ENCODE measurements around the gene ZNF625.
A peak's percentile ranks its signal among the peaks of the same experiment; 100 is the strongest.

The ZNF625 gene

DNA sequence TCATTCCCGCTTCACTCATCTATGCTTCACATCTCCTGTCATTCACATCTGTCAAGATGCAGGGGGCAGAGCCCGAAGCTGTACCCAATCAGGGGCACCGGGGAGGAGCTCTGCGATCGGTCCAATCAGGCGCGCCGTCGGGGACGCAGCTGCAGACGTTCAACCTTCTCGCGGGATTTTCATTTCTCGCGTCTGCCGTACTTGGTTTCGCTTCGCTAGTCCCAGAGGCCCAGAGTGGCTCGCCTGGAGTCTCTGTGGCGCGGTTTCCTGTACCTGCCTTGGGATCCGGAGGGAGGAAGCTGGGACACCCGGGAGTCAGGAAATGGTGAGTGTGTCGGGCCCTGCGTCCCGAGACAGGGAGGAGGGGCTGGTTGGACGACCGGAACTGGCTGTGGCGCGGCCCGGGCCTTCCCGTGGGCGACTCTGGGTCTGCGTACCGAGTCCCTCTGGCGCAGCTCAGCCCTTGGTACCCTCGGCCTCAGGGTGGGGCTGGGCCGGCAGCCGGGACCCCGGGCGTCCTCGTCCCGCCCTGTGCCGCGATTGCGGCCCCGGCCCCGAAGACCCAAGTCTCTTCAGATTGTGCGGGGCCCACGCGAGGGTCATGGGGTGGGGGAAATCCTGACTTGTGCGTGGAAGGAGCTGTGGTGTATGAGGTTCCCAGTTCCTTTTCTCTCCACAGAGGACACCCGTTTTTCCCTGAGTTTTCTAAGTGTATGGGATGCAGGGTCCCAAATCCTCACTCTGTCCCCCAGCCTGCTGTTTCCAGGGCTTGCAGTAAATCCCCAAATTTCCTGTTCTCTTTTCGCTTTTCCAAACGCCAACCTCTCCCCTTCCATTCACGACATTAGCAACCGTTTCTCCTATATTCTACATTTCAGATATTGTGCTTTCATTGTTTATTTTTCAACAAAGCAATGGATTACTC is 6.6 kb upstream of the ZNF625 start, which contains the start of gene ZNF136:
ZNF136 (plus strand) TSS at position 215 of the 925 bp plus-strand sequence; CDS start at position 323, 108 bp downstream.
- DNase-seq (ENCODE audit: insufficient read length) (peak; percentile 97), FAIRE-seq (peak; percentile 94)
- TF ChIP-seq POLR2AphosphoS5 (IDR thresholded peaks at IDR 0.05; ENCODE audit: low read depth, low read length) (peak; percentile 79), POLR2A (IDR thresholded peaks at IDR 0.05; ENCODE audit: low read depth, low read length) (peak; percentile 88), TAF1 (IDR thresholded peaks at IDR 0.05; ENCODE audit: borderline replicate concordance, low read depth, low read length) (peak; percentile 80; the same call in 1 of the 2 replicates)

DNA sequence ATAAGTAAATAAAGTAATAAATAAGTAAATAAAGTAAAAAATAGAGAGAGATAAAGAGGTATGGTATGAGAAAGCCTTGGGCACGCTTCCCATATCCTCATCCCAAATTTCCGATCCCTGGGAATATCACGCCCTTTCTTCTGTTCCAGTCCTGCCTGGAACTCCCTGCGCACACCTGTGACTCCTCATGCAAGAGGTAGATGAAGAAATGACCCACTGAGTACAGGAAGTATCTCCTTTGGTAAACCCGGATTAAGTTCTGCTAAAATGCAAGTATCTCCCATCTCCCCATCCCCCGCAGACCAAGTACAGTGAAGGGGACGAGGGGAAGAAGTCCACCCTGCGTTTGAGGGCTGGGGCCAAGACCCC is 6.0 kb upstream of the ZNF625 start:
- TF ChIP-seq TAF1 (IDR thresholded peaks at IDR 0.05; ENCODE audit: borderline replicate concordance, low read depth, low read length) (no peak), POLR2AphosphoS5 (IDR thresholded peaks at IDR 0.05; ENCODE audit: low read depth, low read length) (no peak), POLR2A (IDR thresholded peaks at IDR 0.05; ENCODE audit: low read depth, low read length) (no peak)
- no peak for FAIRE-seq

DNA sequence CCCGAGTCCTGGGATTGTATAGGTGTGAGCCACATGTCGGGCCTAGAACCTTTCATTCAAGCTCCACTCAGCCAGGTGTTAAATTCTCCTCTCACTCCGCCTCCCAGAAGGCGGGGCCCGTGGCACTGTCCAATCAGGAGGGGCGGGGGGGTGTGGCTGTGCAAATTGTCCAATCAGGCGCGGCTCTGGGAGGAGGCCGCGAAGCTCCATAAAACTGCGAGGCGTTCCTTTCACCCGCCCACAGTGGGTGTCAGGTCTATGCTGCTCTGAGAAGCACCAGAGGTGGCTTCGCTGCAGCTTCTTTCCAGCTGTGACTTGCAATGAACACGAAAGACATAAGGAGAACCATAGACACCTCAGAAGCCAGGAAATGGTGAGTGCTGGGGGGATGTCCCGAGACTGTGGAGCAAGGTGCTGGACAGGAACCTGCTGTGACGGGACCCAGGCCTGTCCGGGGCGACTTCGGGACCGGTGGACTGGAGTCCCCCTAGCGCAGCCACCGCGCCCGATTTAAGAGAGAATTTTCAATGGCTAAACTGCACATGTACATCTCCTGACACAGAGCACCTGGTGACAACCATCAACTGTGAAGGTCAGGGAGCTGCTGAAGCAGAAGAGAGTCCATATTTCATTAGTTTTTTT is 3.4 kb upstream of the ZNF625 start:
- FAIRE-seq (no peak), DNase-seq (ENCODE audit: insufficient read length) (no peak)
- TF ChIP-seq POLR2A (IDR thresholded peaks at IDR 0.05; ENCODE audit: low read depth, low read length) (no peak), TAF1 (IDR thresholded peaks at IDR 0.05; ENCODE audit: borderline replicate concordance, low read depth, low read length) (no peak), POLR2AphosphoS5 (IDR thresholded peaks at IDR 0.05; ENCODE audit: low read depth, low read length) (no peak)

More for the DNA sequence above, 6.0 kb upstream of the ZNF625 start:
- DNase-seq (ENCODE audit: insufficient read length) = no peak

DNA sequence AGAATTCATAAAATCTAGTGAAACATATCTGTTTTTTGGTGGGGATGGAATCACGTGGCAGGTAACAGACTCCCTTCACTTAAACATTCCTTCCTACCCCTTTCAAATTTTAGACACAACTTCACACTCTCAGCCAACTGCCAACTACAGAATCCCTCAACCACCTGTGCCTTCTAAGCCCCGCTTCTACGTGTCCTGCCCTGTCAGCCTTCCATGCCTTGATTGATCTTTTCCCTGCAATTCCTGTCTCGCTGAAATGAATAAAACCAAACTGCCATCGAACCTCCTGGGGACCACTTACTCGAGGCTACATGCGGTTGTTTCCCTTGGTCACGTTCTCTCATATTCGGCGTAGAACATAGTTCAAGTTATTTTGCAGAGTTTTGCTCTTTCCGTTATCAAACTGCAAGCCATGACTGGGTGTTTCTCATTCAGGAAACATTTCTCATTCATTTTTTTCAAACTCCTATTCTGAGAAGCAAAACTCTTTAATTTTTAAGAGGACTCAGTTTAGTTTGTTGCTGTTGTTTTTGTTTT is 1.1 kb downstream of the ZNF625 start:
- FAIRE-seq = no peak
- no peak for DNase-seq (ENCODE audit: insufficient read length)
- TF ChIP-seq TAF1 (IDR thresholded peaks at IDR 0.05; ENCODE audit: borderline replicate concordance, low read depth, low read length) (no peak), POLR2A (IDR thresholded peaks at IDR 0.05; ENCODE audit: low read depth, low read length) (no peak), POLR2AphosphoS5 (IDR thresholded peaks at IDR 0.05; ENCODE audit: low read depth, low read length) (no peak)

DNA sequence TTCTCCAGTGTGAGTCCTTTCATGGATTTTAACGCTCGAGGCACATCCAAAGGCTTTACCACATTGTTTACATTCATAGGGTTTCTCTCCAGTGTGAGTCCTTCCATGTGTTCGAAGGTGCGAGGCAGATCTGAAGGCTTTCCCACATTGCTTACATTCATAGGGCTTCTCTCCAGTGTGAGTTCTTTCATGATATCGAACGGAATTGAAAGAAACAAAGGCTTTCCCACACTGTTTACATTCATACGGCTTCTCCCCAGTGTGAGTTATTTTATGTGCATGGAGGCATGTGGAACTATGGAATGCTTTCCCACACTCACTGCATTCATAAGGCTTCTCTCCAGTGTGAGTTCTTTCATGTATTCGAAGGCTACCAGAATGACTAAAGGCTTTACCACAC is 11.2 kb downstream of the ZNF625 start:
- no peak for FAIRE-seq
- DNase-seq (ENCODE audit: insufficient read length) = no peak
- TF ChIP-seq TAF1 (IDR thresholded peaks at IDR 0.05; ENCODE audit: borderline replicate concordance, low read depth, low read length) = no peak
- no peak for TF ChIP-seq POLR2A (IDR thresholded peaks at IDR 0.05; ENCODE audit: low read depth, low read length)
- TF ChIP-seq POLR2AphosphoS5 (IDR thresholded peaks at IDR 0.05; ENCODE audit: low read depth, low read length) = no peak

DNA sequence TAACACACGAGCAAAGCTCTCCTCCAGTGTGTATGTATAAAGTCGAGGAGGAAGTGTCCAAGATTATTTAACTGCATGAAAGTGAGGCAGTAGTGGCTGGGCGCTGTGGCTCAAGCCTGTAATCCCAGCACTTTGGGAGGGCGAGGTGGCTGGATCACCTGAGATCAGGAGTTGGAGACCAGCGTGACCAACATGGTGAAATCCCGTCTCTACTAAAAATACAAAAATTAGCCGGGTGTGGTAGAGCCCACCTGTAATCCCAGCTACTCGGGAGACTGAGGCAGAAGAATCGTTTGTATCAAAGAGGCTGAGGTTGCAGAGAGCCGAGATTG is 15.2 kb downstream of the ZNF625 start:
- DNase-seq (ENCODE audit: insufficient read length) = no peak
- TF ChIP-seq TAF1 (IDR thresholded peaks at IDR 0.05; ENCODE audit: borderline replicate concordance, low read depth, low read length) (no peak), POLR2AphosphoS5 (IDR thresholded peaks at IDR 0.05; ENCODE audit: low read depth, low read length) (no peak), POLR2A (IDR thresholded peaks at IDR 0.05; ENCODE audit: low read depth, low read length) (no peak)
- no peak for FAIRE-seq

DNA sequence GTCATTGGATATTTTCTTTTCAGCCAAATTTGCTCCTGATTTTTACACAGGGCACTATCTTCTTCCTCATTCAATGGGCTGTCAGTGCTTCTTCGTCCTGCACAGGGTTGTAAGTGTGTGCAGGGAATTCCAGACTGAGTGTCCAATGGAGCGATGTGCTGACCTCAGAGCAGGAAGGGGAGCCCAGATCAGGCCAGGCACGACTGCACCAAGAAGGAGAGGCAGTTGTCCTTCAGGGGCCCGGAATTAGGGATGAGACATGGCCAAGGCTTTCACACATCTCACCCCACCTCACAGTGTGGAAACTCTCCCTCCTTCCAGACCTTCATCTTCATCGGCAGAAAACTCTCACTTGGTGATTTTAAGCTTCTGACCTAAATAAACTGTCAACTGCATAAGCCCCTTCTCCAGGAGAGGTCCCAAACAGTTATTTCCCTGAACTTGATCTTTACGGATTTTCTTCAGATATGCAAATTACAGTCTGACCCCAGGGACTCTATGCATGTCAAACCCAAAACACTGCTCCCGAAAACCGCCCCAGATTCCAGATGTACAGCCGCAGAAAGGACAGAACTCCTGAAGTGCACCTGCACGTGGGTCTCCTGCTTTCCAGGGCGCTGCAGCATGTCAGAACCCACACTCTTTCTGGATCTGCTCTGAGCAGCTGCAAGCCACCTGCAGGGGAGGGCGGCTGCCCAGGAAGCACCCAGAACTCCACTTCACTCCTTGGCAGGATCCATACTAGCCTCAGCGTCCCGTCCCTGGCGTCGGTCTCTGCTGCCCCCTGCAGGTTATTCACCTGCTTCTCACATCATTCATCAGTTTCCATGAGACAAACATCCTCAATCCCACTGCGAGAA is 15.8 kb downstream of the ZNF625 start:
- TF ChIP-seq POLR2AphosphoS5 (IDR thresholded peaks at IDR 0.05; ENCODE audit: low read depth, low read length) (no peak), TAF1 (IDR thresholded peaks at IDR 0.05; ENCODE audit: borderline replicate concordance, low read depth, low read length) (no peak), POLR2A (IDR thresholded peaks at IDR 0.05; ENCODE audit: low read depth, low read length) (no peak)
- FAIRE-seq = peak; percentile 93
- peak; percentile 59 for DNase-seq (ENCODE audit: insufficient read length)

DNA sequence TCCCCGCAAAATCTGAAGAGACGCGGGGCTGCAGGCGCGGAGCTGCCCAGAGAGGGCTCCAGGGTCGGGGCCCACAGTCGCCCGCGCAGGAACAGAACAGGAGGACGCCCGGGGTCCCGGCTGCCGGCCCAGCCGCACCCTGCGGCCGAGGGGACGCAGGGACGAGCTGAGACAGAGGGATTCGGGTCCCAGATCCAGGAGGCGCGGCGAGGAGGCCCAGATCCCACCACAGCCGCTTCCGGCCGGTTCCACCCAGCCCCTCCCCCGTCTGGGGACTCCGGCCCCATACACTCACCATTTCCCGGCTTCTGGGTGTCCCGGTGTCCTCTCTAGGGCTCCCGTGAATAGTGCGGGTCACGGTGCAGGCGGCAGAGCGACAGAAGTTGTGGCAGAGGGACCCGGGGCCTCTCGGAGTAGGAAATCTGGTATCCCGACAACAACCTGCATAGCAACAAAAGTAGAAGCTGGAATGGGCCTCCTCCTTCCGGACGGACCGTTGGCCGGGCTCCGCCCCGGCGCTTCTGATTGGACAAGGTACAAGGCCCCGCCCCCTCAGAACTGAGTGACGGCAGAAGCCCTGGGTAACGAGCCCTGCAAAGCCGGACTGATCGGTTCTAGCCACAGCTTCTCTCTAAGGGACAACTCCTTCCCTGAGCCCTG is 16.5 kb downstream of the ZNF625 start, which contains the start of gene ZNF20:
ZNF20 (minus strand) TSS at position 466 of the 660 bp plus-strand sequence; CDS start at position 298, 168 bp downstream.
- DNase-seq (ENCODE audit: insufficient read length) = peak; percentile 92
- peak; percentile 86 for FAIRE-seq
- TF ChIP-seq POLR2A (IDR thresholded peaks at IDR 0.05; ENCODE audit: low read depth, low read length) = peak; percentile 26; the same call in 1 of the 2 replicates
- TF ChIP-seq TAF1 (IDR thresholded peaks at IDR 0.05; ENCODE audit: borderline replicate concordance, low read depth, low read length) = no peak

DNA sequence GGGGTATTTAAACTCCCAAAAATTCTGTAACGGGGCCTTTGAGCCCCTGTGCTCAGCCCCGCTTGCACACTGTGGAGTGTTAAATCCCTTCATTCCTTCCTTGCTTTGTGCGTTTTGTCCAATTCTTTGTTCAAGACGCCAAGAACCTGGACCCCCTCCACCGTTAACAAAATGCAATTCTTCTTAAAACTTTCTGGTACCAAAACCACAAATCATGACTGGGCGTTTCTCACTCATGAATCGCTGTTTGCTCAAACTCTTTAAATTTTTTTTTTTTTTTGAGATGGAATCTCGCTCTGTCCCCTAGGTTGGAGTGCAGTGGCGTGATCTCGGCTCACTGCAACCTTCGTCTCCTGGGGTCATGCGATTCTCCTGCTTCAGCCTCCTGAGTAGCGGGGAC is 17.3 kb downstream of the ZNF625 start:
- no peak for FAIRE-seq
- TF ChIP-seq TAF1 (IDR thresholded peaks at IDR 0.05; ENCODE audit: borderline replicate concordance, low read depth, low read length) (no peak), POLR2A (IDR thresholded peaks at IDR 0.05; ENCODE audit: low read depth, low read length) (no peak), POLR2AphosphoS5 (IDR thresholded peaks at IDR 0.05; ENCODE audit: low read depth, low read length) (no peak)

DNA sequence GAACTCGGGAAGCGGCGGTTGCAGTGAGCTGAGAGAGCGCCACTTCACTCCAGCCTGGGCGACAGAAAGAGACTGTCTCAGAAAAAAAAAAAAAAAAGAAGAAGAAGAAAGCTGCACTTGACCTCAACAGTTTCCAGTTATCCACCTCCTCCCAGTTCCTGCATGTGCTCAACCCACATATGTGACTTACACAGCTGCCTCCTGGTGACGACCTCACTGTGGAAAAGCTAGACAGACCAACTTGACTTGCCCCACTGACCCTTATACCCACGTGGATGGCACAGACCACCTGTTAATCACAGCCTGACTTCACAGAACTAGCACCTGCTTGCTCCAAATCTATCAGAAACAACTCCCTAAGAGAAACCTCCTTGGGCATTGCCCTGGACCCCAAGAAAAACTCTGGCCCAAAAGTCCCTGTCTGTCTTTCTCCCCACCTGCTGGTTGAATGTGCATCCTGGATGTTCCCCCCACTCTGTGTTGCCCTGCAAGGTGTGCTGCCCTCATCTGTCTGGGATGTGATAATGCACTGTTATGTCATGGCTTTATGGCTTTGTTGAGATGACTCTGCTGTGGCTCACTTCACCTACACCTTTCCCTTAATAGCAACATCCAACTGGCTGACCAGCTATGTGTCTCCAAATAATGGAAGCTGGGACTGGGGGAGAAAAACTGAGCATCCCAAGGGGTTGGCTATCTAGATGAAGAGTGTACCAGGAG is 19.2 kb downstream of the ZNF625 start:
- DNase-seq (ENCODE audit: insufficient read length) (no peak), FAIRE-seq (peak; percentile 5)
- TF ChIP-seq POLR2AphosphoS5 (IDR thresholded peaks at IDR 0.05; ENCODE audit: low read depth, low read length) (no peak), TAF1 (IDR thresholded peaks at IDR 0.05; ENCODE audit: borderline replicate concordance, low read depth, low read length) (no peak), POLR2A (IDR thresholded peaks at IDR 0.05; ENCODE audit: low read depth, low read length) (no peak)

More for the DNA sequence above, 17.3 kb downstream of the ZNF625 start:
- no peak for DNase-seq (ENCODE audit: insufficient read length)

All from GM12892 (cell line).